GM12875 (cell line): ENCODE measurements around the gene TRERF1.
A peak's percentile ranks its signal among the peaks of the same experiment; 100 is the strongest.
"Not testable (repeated sequence)": the region's sequence is repeated elsewhere in the genome, so short reads cannot be mapped to it uniquely, and the experiment has no call there.

Experiments used
- H3K4me3 ChIP-seq: one replicate; pipeline ENCODE4 v1.5.1; 2011; ENCODE audit warnings: low read depth, low read length, control low read depth
- CTCF ChIP-seq: IDR thresholded peaks from 2 replicates; pipeline ENCODE4 v1.5.1; 2011; ENCODE audit warnings: low read depth, mild to moderate bottlenecking, control low read depth, inconsistent platforms, low read length, moderate library complexity, borderline replicate concordance; ENCODE audit not compliant: insufficient read depth

The TRERF1 gene

GRCh38 chr6:42225029-42225339, 226.7 kb downstream of the TRERF1 start:
- no peak overlapping the region for H3K4me3 ChIP-seq
- TF ChIP-seq CTCF, result no peak

DNA sequence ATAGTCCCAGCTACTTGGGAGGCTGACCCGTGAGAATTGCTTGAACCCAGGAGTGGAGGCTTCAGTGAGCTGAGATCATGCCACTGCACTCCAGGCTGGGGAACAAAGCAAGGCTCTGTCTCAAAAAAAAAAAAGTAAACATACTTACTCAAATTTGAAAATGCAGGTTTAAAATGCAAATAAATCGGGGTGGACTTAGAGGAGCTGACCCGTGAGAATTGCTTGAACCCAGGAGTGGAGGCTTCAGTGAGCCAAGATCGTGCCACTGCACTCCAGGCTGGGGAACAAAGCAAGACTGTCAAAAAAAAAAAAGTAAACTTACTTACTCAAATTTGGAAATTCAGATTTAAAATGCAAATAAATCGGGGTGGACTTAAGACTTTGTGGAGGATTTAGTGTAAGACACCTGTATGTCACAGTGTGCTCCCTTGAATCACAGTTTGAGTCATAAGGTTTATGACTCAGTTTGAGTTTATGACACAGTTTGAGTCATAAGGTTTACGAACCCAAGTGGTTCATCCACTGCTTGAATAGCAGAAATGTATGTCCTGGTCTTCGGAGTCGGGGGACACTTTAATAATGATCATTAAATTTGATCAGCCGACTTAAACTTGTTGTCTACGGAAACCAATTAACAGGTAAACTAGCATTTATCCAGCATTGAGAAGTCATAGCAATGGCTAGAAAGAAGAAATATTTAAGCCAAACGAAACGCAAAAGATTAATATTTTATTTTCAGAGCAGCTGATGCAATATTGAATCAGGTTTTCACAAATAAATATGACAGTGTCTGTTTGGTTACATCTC, 227.3 kb downstream of the TRERF1 start:
- no peak for TF ChIP-seq CTCF
- H3K4me3 ChIP-seq, result no peak overlapping the region

DNA sequence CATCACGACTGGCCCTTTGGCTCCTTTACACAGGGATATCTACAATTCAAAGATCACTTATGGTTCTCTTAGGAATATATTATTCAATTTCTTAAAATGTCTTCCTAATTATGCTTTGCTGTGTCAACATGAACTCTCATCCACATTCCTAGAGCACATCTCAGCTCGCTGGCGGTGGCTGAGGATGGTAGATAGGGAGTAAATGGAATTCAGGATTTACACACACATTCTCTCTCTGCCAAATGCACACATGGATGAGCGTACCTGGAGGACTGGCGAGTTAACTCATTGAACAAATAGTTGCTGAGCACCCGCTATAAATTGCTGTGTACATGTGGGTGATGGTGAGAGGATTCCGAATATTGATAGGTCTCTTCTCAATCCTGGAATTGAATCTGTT, 229.3 kb downstream of the TRERF1 start:
- TF ChIP-seq CTCF, result no peak
- no peak overlapping the region for H3K4me3 ChIP-seq

GRCh38 chr6:42221546-42221945, 230.2 kb downstream of the TRERF1 start:
- TF ChIP-seq CTCF, result no peak
- H3K4me3 ChIP-seq, result no peak overlapping the region

- no peak overlapping the region for H3K4me3 ChIP-seq
- no peak for TF ChIP-seq CTCF
Observed at GRCh38 chr6:42220807-42221206, 230.9 kb downstream of the TRERF1 start.

DNA sequence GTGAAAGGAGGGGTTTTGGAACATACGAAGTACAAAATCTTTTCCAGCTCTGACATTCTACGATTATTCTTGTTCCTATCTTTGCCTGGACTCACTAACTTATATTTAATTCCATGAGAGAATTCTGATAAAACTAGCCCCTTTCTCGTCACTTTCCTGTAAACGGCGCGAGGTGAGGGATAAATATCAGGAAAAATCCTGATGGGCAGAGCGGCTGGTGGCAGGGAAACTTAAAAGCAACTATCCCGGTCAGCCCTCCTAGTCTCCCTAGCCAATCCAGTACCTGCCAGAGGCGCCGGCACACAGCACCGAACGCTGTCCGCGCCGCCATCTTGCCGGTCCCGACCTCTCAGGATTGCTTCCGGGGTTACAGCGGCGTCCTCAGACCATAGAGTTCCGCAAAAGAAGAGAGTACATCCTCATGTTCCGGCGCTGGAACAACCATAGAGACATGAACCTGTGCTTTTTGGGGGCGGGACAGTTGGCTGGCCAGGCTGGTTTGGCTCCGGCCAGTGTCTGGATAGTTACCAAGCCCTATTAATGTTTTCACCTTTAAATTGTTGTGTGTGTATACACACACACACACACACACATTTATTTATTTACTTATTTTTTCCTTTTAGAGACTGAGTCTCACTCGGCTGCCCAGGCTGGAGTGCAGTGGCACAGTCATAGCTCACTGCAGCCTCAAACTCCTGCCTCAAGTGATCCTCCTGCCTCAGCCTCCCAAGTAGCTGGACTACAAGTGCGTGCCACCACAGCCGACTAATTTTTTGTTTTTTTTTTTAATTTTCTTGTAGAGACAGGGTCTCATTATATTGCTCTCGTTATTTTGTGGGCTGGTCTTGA, 234.0 kb downstream of the TRERF1 start, which contains the start of gene MRPS10:
TSS of gene MRPS10 (minus strand) at position 343 of the 849 bp plus-strand sequence. CDS start at position 331, 12 bp downstream.
- peak within 1 kb of the TSS; percentile 53 for H3K4me3 ChIP-seq
- TF ChIP-seq CTCF, result no peak

GRCh38 chr6:42217157-42217518, 234.6 kb downstream of the TRERF1 start:
- peak overlapping the region; percentile 53 for H3K4me3 ChIP-seq
- no peak for TF ChIP-seq CTCF

DNA sequence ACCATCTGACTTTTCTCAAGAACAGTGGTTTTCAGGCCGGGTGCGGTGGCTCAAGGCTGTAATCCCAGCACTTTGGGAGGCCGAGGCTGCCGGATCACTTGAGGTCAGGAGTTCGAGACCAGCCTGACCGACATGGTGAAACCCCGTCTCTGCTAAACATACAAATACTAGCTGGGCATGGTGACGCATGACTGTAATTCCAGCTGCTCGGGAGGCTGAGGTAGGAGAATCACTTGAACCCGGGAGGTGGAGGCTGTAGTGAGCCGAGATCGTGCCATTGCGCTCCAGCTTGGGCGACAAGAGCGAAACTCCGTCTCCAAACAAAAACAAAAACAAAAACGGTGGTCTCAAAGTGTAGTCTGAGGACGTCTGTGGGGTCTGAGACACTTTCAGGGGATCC, 235.2 kb downstream of the TRERF1 start:
- H3K4me3 ChIP-seq, result not testable (repeated sequence)
